GM12891 (cell line): ENCODE results near the gene PTPRD.

Experiments
- PAX5 ChIP-seq: IDR thresholded peaks from 2 replicates; pipeline ENCODE4 v1.6.1; 2011; ENCODE audit warnings: low read length, moderate library complexity, mild to moderate bottlenecking; ENCODE audit not compliant: insufficient read depth, severe bottlenecking
- POLR2A ChIP-seq: IDR thresholded peaks from 2 replicates; pipeline ENCODE4 v1.6.1; 2011; ENCODE audit warnings: low read depth, low read length, control low read depth
- POLR2AphosphoS5 ChIP-seq: IDR thresholded peaks from 2 replicates; pipeline ENCODE4 v1.6.1; 2011; ENCODE audit warnings: low read depth, low read length, control low read depth
- POU2F2 ChIP-seq: IDR thresholded peaks from 2 replicates; pipeline ENCODE4 v1.6.1; 2011; ENCODE audit warnings: low read depth, mild to moderate bottlenecking, control low read depth, low read length, moderate library complexity
- SPI1 ChIP-seq: IDR thresholded peaks from 2 replicates; pipeline ENCODE4 v1.6.1; 2011; ENCODE audit warnings: low read depth, low read length, control low read depth
- TAF1 ChIP-seq: IDR thresholded peaks from 2 replicates; pipeline ENCODE4 v1.6.1; 2011; ENCODE audit warnings: low read depth, low read length, control low read depth

DNA sequence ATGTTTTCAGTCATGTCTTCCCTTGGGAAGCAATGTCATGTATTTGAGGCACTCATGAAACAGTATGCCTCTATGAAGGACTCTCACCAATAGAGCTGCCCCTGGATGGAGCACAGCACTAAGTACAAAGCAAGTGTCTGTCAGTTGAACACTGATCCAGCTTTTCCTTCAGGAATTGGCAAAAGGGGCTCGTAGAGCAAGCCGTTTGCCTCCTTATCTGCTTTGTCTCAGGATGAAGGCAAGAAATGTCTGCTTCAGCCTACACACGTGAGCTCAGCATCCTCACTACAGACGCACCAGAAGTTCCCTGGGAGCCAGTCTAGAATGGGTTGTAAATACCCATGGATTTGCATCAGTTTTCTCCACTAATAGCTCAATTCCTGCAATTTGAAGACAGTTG is 2070.3 kb downstream of the PTPRD start:
- TF ChIP-seq POLR2A, result no peak
- no peak for TF ChIP-seq POLR2AphosphoS5
- no peak for TF ChIP-seq TAF1
- TF ChIP-seq PAX5, result no peak
- no peak for TF ChIP-seq POU2F2
- no peak for TF ChIP-seq SPI1
